GM19328 (cell line): Measurements from ENCODE around the gene SF3B4.
"Not testable (repeated sequence)": the region's sequence is repeated elsewhere in the genome, so short reads cannot be mapped to it uniquely, and the experiment has no call there.

ENCODE experiments used
- ATAC-seq: cut with Tn5 transposase; IDR thresholded peaks from one replicate; pipeline ENCODE4 v1.9.1; 2021; ENCODE audit warnings: mild to moderate bottlenecking, moderate library complexity; ENCODE audit not compliant: unreplicated experiment

SF3B4 gene

GRCh38 chr1:149927563-149928400, at the start of gene SF3B4:
Gene SF3B4 (minus strand): TSS chr1:149927803. CDS start chr1:149927759, 44 bp downstream.
- peak; percentile 76 for ATAC-seq

- ATAC-seq: no peak
These were observed 49.7 kb upstream of the SF3B4 start for GRCh38 chr1:149977345-149977744.

- ATAC-seq: no peak
These were observed 44.9 kb upstream of the SF3B4 start for GRCh38 chr1:149972547-149972946.

GRCh38 chr1:149967646-149968045, 40.0 kb upstream of the SF3B4 start:
- no peak for ATAC-seq

- ATAC-seq: no peak
These were observed 39.4 kb upstream of the SF3B4 start for GRCh38 chr1:149967041-149967440.

- no peak for ATAC-seq
These were observed 38.8 kb upstream of the SF3B4 start for GRCh38 chr1:149966405-149966804.

GRCh38 chr1:149965440-149965839, 37.8 kb upstream of the SF3B4 start:
- ATAC-seq: no peak

GRCh38 chr1:149963358-149963757, 35.8 kb upstream of the SF3B4 start:
- no peak for ATAC-seq

- no peak for ATAC-seq
These were observed 35.1 kb upstream of the SF3B4 start for GRCh38 chr1:149962736-149963135.

GRCh38 chr1:149962039-149962647, 34.5 kb upstream of the SF3B4 start:
- ATAC-seq: no peak

GRCh38 chr1:149957548-149957947, 29.9 kb upstream of the SF3B4 start:
- not testable (repeated sequence) for ATAC-seq

- ATAC-seq: no peak
These were observed 22.3 kb upstream of the SF3B4 start for GRCh38 chr1:149949911-149950310.

- ATAC-seq: no peak
These were observed 17.6 kb upstream of the SF3B4 start for GRCh38 chr1:149945206-149945605.

- ATAC-seq: no peak
These were observed 15.3 kb upstream of the SF3B4 start for GRCh38 chr1:149942885-149943284.

GRCh38 chr1:149942207-149942606, 14.6 kb upstream of the SF3B4 start:
- no peak for ATAC-seq

GRCh38 chr1:149940427-149940826, 12.8 kb upstream of the SF3B4 start:
- ATAC-seq: no peak

- ATAC-seq: not testable (repeated sequence)
These were observed 11.0 kb upstream of the SF3B4 start for GRCh38 chr1:149938668-149939003.

GRCh38 chr1:149937759-149938158, 10.2 kb upstream of the SF3B4 start:
- ATAC-seq: no peak

GRCh38 chr1:149936992-149937705, 9.5 kb upstream of the SF3B4 start:
- no peak for ATAC-seq

GRCh38 chr1:149936170-149936991, 8.8 kb upstream of the SF3B4 start, which contains the start of gene MTMR11:
Gene MTMR11 (minus strand): TSS chr1:149936879. CDS start chr1:149936647, 232 bp downstream.
- no peak for ATAC-seq

- ATAC-seq: no peak
These were observed 6.8 kb upstream of the SF3B4 start for GRCh38 chr1:149934356-149934755.
